Fibroblast of lung (primary cell): Measurements from ENCODE around the gene NR3C1.

Experiments used
- CTCF ChIP-seq, 2 donors: IDR thresholded peaks in 1 of 2; conservative IDR thresholded peaks in 1 of 2; 1 replicate in 1 of 2; 2 replicates in 1 of 2; pipeline ENCODE4 v1.5.1; 2011 to 2012; ENCODE audit warnings: low read length in 2 of 2, control low read depth in 1 of 2, inconsistent platforms in 1 of 2, low read depth in 1 of 2, mild to moderate bottlenecking in 1 of 2
- EZH2 ChIP-seq: IDR thresholded peaks from 2 replicates; pipeline ENCODE4 v1.5.1; 2012; ENCODE audit warnings: low read length, control low read depth, mild to moderate bottlenecking; ENCODE audit errors: missing control alignments

DNA sequence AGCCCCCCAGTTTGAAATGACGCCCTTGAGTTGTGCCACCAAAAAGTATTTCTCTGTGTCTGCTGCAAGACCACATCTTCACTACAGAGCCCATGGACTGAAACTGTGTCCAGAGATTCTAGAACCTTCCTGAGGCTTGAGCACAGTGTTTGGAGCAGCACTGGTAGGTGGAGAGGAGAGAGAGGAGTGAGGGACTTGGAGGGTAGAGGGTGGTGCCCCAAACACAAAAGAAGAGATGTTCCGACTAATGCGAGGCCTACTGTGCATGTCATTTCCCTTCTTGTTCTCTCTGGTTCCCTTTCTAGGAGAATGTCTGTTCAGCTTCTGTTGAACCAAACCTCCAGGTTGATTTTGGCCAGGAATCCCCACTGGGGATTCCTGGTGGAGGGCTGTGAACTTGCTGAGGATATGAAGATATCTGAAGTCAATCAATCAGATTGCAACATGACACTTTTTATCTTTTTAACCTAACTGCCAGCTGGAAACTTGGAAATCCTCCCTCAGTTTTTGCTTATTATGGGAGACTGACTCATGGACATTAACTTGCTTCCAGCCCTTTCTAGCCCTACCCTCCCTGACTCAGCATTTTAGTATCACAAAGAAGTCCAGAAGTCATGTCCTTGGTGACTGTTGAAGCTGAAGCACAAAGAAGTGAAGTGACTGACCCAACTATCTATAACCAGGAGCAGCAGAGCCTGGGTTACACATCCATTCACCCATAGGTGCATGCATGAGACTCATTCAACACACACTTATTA, 154.5 kb downstream of the NR3C1 start:
- no peak for TF ChIP-seq CTCF (conservative IDR thresholded peaks at IDR 0.05 in 1 of 2, IDR thresholded peaks at IDR 0.05 in 1 of 2; ENCODE audit: low read depth in 1 of 2, low read length in 2 of 2)
- TF ChIP-seq EZH2 = no peak
